Cardiac muscle cell (in vitro differentiated cells and primary cell): ENCODE results near the gene METAP2. TPM values are rescaled to one million over a fixed set of nuclear protein-coding genes. Genes with fewer than 3 reads are reported as not detected.

Source experiments
- DNase-seq, 2 donors: peaks; one replicate each; pipeline versions ENCODE4 v3.0.0 to v3.0.0-alpha.2; 2010 to 2017; ENCODE audit warnings: low read depth in 1 of 2, low spot score in 1 of 2
- H3K27ac ChIP-seq: fragments of 200-600 bp; sonication (generic); 2 replicates; pipeline ENCODE4 v1.5.1; 2016
- H3K27me3 ChIP-seq: fragments of 200-600 bp; sonication (generic); 2 replicates; pipeline ENCODE4 v1.6.0; 2016; ENCODE audit warnings: control low read depth
- H3K36me3 ChIP-seq: fragments of 200-600 bp; sonication (generic); 2 replicates; pipeline ENCODE4 v1.5.1; 2016; ENCODE audit warnings: control low read depth
- H3K4me1 ChIP-seq: fragments of 200-600 bp; sonication (generic); 2 replicates; pipeline ENCODE4 v1.8.1; 2017; ENCODE audit warnings: low read depth, mild to moderate bottlenecking, mixed run types
- H3K4me3 ChIP-seq: fragments of 200-600 bp; sonication (generic); 2 replicates; pipeline ENCODE4 v1.5.1; 2016; ENCODE audit warnings: mild to moderate bottlenecking
- H3K9me3 ChIP-seq: fragments of 200-600 bp; sonication (generic); 2 replicates; pipeline ENCODE4 v1.5.1; 2017; ENCODE audit warnings: low read depth, mild to moderate bottlenecking, control low read depth
- polyA plus RNA-seq: library from polyadenylated mRNA; unstranded; fragments of >200 nt; fragmentation: Nextera tagmentation; extraction: Ambion mirVana; gene quantifications from 2 replicates; pipeline ENCODE4 v1.2.1, GENCODE V29; 2016
- total RNA-seq: library from RNA; depleted of rRNA; stranded (reverse); fragments of >200 nt; gene quantifications from 2 replicates; pipeline ENCODE4 v1.2.3, GENCODE V29; 2016
- TF ChIP-seq, protein P1 (sequence below): IDR thresholded peaks from 2 replicates; pipeline ENCODE4 v1.5.1; 2012; ENCODE audit warnings: low read depth, mild to moderate bottlenecking, low read length

METAP2 gene
- total and polyA plus RNA-seq, 2 experiments from 2014 or later: 41.1 to 98.8 TPM

GRCh38 chr12:95546491-95546813 lies 72.5 kb downstream of the METAP2 start:
- TF ChIP-seq, protein P1, sequence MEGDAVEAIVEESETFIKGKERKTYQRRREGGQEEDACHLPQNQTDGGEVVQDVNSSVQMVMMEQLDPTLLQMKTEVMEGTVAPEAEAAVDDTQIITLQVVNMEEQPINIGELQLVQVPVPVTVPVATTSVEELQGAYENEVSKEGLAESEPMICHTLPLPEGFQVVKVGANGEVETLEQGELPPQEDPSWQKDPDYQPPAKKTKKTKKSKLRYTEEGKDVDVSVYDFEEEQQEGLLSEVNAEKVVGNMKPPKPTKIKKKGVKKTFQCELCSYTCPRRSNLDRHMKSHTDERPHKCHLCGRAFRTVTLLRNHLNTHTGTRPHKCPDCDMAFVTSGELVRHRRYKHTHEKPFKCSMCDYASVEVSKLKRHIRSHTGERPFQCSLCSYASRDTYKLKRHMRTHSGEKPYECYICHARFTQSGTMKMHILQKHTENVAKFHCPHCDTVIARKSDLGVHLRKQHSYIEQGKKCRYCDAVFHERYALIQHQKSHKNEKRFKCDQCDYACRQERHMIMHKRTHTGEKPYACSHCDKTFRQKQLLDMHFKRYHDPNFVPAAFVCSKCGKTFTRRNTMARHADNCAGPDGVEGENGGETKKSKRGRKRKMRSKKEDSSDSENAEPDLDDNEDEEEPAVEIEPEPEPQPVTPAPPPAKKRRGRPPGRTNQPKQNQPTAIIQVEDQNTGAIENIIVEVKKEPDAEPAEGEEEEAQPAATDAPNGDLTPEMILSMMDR: no peak
- H3K9me3 ChIP-seq: no peaks in the 10 kb centered on the region
- peaks cover 48% of the 10 kb centered on the region for H3K27me3 ChIP-seq
- H3K27ac ChIP-seq: no peak overlapping the region
- H3K36me3 ChIP-seq: no peaks in the 10 kb centered on the region
- no peak overlapping the region for H3K4me3 ChIP-seq
- DNase-seq: no peak
- H3K4me1 ChIP-seq: no peaks in the 10 kb centered on the region

GRCh38 chr12:95547522-95548055 lies 73.6 kb downstream of the METAP2 start:
- no peaks in the 10 kb centered on the region for H3K36me3 ChIP-seq
- no peak overlapping the region for H3K27ac ChIP-seq
- H3K9me3 ChIP-seq: no peaks in the 10 kb centered on the region
- peak overlapping the region; percentile 68 for H3K4me3 ChIP-seq
- DNase-seq: peak; percentile 12 to 40
- H3K27me3 ChIP-seq: peaks cover 52% of the 10 kb centered on the region
- H3K4me1 ChIP-seq: no peaks in the 10 kb centered on the region
- TF ChIP-seq, protein P1: no peak

DNA sequence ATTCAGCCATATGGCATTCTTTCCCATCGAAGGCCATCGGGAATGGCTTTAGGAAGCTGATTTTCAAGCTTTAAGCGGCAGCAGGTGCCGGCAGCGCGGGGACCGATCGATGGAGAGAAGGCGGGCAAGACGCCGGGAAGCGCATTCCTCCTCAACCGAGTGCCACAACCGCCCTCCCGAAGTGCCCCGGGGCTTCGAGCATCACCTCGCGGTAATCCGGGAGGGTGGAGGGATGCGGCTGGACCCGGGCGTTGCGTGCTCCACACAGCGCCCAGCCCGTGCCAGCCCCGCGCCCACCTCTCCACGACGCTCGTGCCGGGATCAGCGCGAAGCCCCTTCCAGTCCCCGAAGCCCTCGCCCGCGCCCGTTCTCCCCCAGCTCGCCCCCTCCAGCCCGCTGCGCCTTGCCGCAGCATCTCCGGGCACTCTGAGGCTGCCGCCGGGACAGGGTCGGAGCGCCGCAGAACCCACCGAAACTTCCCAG lies 74.1 kb downstream of the METAP2 start:
- H3K27ac ChIP-seq: no peak overlapping the region
- peaks cover 52% of the 10 kb centered on the region for H3K27me3 ChIP-seq
- no peaks in the 10 kb centered on the region for H3K36me3 ChIP-seq
- peak; percentile 9 to 51 for DNase-seq
- no peaks in the 10 kb centered on the region for H3K4me1 ChIP-seq
- H3K4me3 ChIP-seq: peak overlapping the region; percentile 68
- TF ChIP-seq, protein P1: no peak
- no peaks in the 10 kb centered on the region for H3K9me3 ChIP-seq

- Histone ChIP-seq H3K36me3 (no peaks in the 10 kb centered on the region), H3K27ac (no peak overlapping the region), H3K9me3 (no peaks in the 10 kb centered on the region), H3K4me1 (no peaks in the 10 kb centered on the region), H3K4me3 (peak overlapping the region; percentile 68), H3K27me3 (peaks cover 52% of the 10 kb centered on the region)
- peak in 1 of 2 donors; percentile 65 for DNase-seq
- TF ChIP-seq, protein P1: no peak
These were observed 74.8 kb downstream of the METAP2 start for GRCh38 chr12:95548539-95549391.

GRCh38 chr12:95549392-95550084 lies 75.6 kb downstream of the METAP2 start:
- Histone ChIP-seq H3K9me3 (no peaks in the 10 kb centered on the region), H3K4me1 (no peaks in the 10 kb centered on the region), H3K27ac (no peak overlapping the region), H3K4me3 (no peak overlapping the region), H3K27me3 (peaks cover 52% of the 10 kb centered on the region), H3K36me3 (no peaks in the 10 kb centered on the region)
- TF ChIP-seq, protein P1: no peak
- DNase-seq: no peak
